ENCODE data around the gene MRPS6.

DNA sequence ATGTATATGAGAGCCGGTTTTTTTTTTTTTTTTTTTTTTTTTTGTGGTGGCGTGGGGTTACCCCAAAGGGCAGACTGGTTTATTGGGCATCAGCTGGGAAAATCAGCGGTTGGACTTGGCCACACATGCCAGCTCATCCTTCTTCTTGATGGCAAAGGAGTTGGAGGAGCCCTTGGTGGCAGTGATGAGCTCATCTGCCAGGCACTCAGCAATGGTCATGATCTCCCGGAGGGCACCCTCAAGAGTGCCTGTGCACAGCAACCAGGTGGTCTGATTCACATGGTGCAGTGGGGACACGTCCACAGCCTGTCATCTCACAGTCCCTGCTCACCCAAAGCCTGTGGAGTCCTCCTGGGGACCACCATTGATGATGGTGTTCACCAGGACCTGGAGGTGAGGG, 62.0 kb downstream of the MRPS6 start:
- TF ChIP-seq EZH2 (IDR thresholded peaks at IDR 0.05; ENCODE audit: insufficient read depth, poor library complexity, severe bottlenecking) (no peak), EZH2phosphoT487 (IDR thresholded peaks at IDR 0.05; ENCODE audit: insufficient read depth, low read depth) (no peak)
